IMR-90 (cell line): ENCODE data around the gene RHPN2. TPM values are rescaled to one million over a fixed set of nuclear protein-coding genes. Genes with fewer than 3 reads are reported as not detected.
"Not testable (repeated sequence)": the region's sequence is repeated elsewhere in the genome, so short reads cannot be mapped to it uniquely, and the experiment has no call there.

ENCODE experiments used
- ATAC-seq: fragments of 200-7000 bp; cut with Tn5 transposase; 2 replicates; pipeline ENCODE4 v1.9.1; 2020; ENCODE audit warnings: low read depth, mild to moderate bottlenecking, moderate library complexity
- BruUV-seq: library from RNA; stranded (reverse); fragments of 400-500 nt; replicated peaks from 2 replicates; lab custom pipeline; 2021; lab: Mats Ljungman, UMichigan
- CTCF ChIA-PET: fragments of 300-600 bp; formaldehyde crosslinking; extraction: SDS; loops from one replicate; lab custom pipeline; 2021; ENCODE audit warnings: antibody characterized with exemption; lab: Yijun Ruan, JAX
- POLR2A ChIA-PET: fragments of 300-600 bp; sonication (Branson Sonifier 250); formaldehyde crosslinking; loops from one replicate; lab custom pipeline; 2022; ENCODE audit warnings: antibody characterized with exemption; ENCODE audit not compliant: unreplicated experiment; lab: Charles Lee
- DNase-seq: peaks from one replicate; pipeline ENCODE4 v3.0.0; 2013
- H2AFZ ChIP-seq: replicated peaks from 2 replicates; pipeline ENCODE3; 2013; ENCODE audit warnings: low read length, mild to moderate bottlenecking; ENCODE audit not compliant: poor library complexity
- H2AK5ac ChIP-seq: 2 replicates; pipeline ENCODE4 v1.6.1; 2013; ENCODE audit warnings: low read depth, low read length, inconsistent platforms
- H2AK9ac ChIP-seq: replicated peaks from 2 replicates; pipeline ENCODE3; 2013; ENCODE audit warnings: mild to moderate bottlenecking, low read depth, low read length, moderate library complexity; ENCODE audit not compliant: poor library complexity
- H2BK120ac ChIP-seq: 2 replicates; pipeline ENCODE4 v1.6.1; 2013; ENCODE audit warnings: low read depth, low read length, inconsistent platforms
- H2BK15ac ChIP-seq: 3 replicates; pipeline ENCODE4 v1.6.1; 2013; ENCODE audit warnings: low read depth, low read length, inconsistent platforms
- H2BK20ac ChIP-seq: 2 replicates; pipeline ENCODE4 v1.6.1; 2013; ENCODE audit warnings: low read depth, mild to moderate bottlenecking, inconsistent platforms, low read length, moderate library complexity
- H2BK5ac ChIP-seq: 2 replicates; pipeline ENCODE4 v1.6.1; 2013; ENCODE audit warnings: mild to moderate bottlenecking, low read depth, low read length, inconsistent platforms; ENCODE audit not compliant: poor library complexity, severe bottlenecking
- H3K14ac ChIP-seq: replicated peaks from 2 replicates; pipeline ENCODE4 v1.6.1; 2013; ENCODE audit warnings: low read depth, low read length, inconsistent platforms
- H3K18ac ChIP-seq: 2 replicates; pipeline ENCODE4 v1.6.1; 2013; ENCODE audit warnings: low read depth, low read length, control low read depth
- H3K23ac ChIP-seq: 2 replicates; pipeline ENCODE4 v1.6.1; 2013; ENCODE audit warnings: low read depth, low read length, inconsistent platforms
- H3K27ac ChIP-seq: 2 replicates; pipeline ENCODE4 v1.5.1; 2013; ENCODE audit warnings: mild to moderate bottlenecking, control low read depth, low read length; ENCODE audit not compliant: insufficient read depth
- H3K27me3 ChIP-seq: 2 replicates; pipeline ENCODE4 v1.6.1; 2013; ENCODE audit warnings: low read length; ENCODE audit not compliant: control insufficient read depth, insufficient read depth
- H3K36me3 ChIP-seq: 2 replicates; pipeline ENCODE4 v1.6.1; 2013; ENCODE audit warnings: low read length, mixed read lengths; ENCODE audit not compliant: control insufficient read depth, insufficient read depth
- H3K4ac ChIP-seq: 2 replicates; pipeline ENCODE4 v1.6.1; 2013; ENCODE audit warnings: low read depth, low read length, inconsistent platforms
- H3K4me1 ChIP-seq: 2 replicates; pipeline ENCODE4 v1.6.1; 2013; ENCODE audit warnings: low read length, mixed read lengths; ENCODE audit not compliant: control insufficient read depth, insufficient read depth
- H3K4me2 ChIP-seq: 2 replicates; pipeline ENCODE4 v1.6.1; 2013; ENCODE audit warnings: low read depth, mild to moderate bottlenecking, control low read depth, low read length, moderate library complexity
- H3K4me3 ChIP-seq: 2 replicates; pipeline ENCODE4 v1.5.1; 2013; ENCODE audit warnings: low read depth, mild to moderate bottlenecking, control low read depth, low read length, moderate library complexity; ENCODE audit not compliant: insufficient read depth
- H3K56ac ChIP-seq: 2 replicates; pipeline ENCODE4 v1.6.1; 2013; ENCODE audit warnings: low read length, inconsistent platforms; ENCODE audit not compliant: insufficient read depth; ENCODE audit errors: extremely low read depth
- H3K79me1 ChIP-seq, 2 experiments: 2 replicates each; pipeline ENCODE4 v1.6.1; 2013; ENCODE audit warnings: low read length in 2 of 2, inconsistent platforms in 1 of 2, low read depth in 1 of 2
- H3K9ac ChIP-seq: 2 replicates; pipeline ENCODE4 v1.6.1; 2013; ENCODE audit warnings: low read depth, low read length, control low read depth
- H3K9me1 ChIP-seq: 2 replicates; pipeline ENCODE4 v1.6.1; 2013; ENCODE audit warnings: low read length, inconsistent platforms; ENCODE audit not compliant: insufficient read depth
- H3K9me3 ChIP-seq: 2 replicates; pipeline ENCODE4 v1.6.1; 2013; ENCODE audit warnings: low read length; ENCODE audit not compliant: control insufficient read depth, insufficient read depth
- H4K20me1 ChIP-seq: 2 replicates; pipeline ENCODE4 v1.6.1; 2013; ENCODE audit warnings: low read length, inconsistent platforms; ENCODE audit not compliant: insufficient read depth
- H4K5ac ChIP-seq: 2 replicates; pipeline ENCODE4 v1.6.1; 2013; ENCODE audit warnings: mild to moderate bottlenecking, low read depth, low read length, control low read depth
- H4K8ac ChIP-seq, 2 experiments: 2 replicates each; pipeline ENCODE4 v1.6.1; 2013; ENCODE audit warnings: low read depth in 2 of 2, low read length in 2 of 2, control low read depth in 1 of 2, inconsistent platforms in 1 of 2
- H4K91ac ChIP-seq: 2 replicates; pipeline ENCODE4 v1.6.1; 2013; ENCODE audit warnings: low read depth, low read length, inconsistent platforms; ENCODE audit not compliant: insufficient read depth
- WGBS, 2 experiments: methylation state at CpG; one replicate each; pipeline versions ENCODE4 v1.1.5 to v1.1.7; 2013; ENCODE audit warnings: missing lambda C conversion rate in 2 of 2; ENCODE audit not compliant: insufficient read length in 1 of 2; ENCODE audit errors: extremely low coverage in 2 of 2; 5-methylcytosine and 5-hydroxymethylcytosine counted together
- dilution Hi-C: fragments of 300-500 bp; cut with HindIII; formaldehyde crosslinking; loops from one replicate; pipeline ENCODE4 v1.14.3; 2018; ENCODE audit warnings: low sequenced_read_pairs; ENCODE audit not compliant: unreplicated experiment
- in situ Hi-C: fragments of 300-500 bp; cut with MboI; formaldehyde crosslinking; loops from 3 replicates; pipeline ENCODE4 v1.14.3; 2019; ENCODE audit warnings: low sequenced_read_pairs, inconsistent platforms, mixed read lengths
- intact Hi-C: fragments of 100-400 bp; cut with micrococcal nuclease; formaldehyde crosslinking; loops from 2 replicates; pipeline ENCODE4 v1.10.0; 2022
- polyA plus RNA-seq, 3 experiments: library from polyadenylated mRNA; depleted of rRNA; stranded (reverse); fragments of >200 nt; gene quantifications; 2 replicates each; pipeline ENCODE4 v1.2.3, GENCODE V29; 2012; ENCODE audit warnings: low replicate concordance in 1 of 3
- total RNA-seq: library from RNA; depleted of rRNA; stranded (reverse); fragments of >200 nt; gene quantifications from 2 replicates; pipeline ENCODE4 v1.2.3, GENCODE V29; 2012

The RHPN2 gene
- total and polyA plus RNA-seq, 2 of the 4 experiments (the other 2 are of a cell fraction), result 2.3 to 4.0 TPM

DNA sequence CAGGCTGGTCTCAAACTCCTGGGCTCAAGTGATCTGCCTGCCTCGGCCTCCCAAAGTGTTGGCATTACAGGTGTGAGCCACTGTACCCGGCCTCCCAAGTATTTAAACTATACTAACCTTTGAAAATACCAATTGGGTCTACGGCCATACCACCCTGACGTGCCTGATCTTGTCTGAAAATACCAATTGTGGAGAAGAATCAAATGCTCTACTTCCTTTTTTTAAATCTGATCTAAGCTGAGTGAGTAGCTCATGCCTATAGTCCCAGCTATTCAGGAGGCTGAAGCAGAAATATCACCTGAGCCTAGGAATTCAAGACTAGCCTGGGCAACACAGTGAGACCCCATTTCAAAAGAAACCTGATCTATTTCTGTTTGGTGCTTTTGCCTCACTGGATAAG, 53.8 kb downstream of the RHPN2 start:
- in situ Hi-C loops, H3K4me3 ChIP-seq, H4K8ac ChIP-seq, BruUV-seq, POLR2A ChIA-PET, H3K14ac ChIP-seq, ATAC-seq, H2AFZ ChIP-seq, H3K79me1 ChIP-seq, H4K5ac ChIP-seq, intact Hi-C loops, H4K20me1 ChIP-seq, H2AK9ac ChIP-seq, H2BK15ac ChIP-seq, H2AK5ac ChIP-seq, DNase-seq, H3K56ac ChIP-seq, H4K91ac ChIP-seq, CTCF ChIA-PET, H2BK5ac ChIP-seq, dilution Hi-C loops, H3K9me3 ChIP-seq, H3K27ac ChIP-seq, H2BK20ac ChIP-seq, H3K23ac ChIP-seq, H3K27me3 ChIP-seq, H3K36me3 ChIP-seq, H3K9me1 ChIP-seq, H3K18ac ChIP-seq, H3K4me1 ChIP-seq, H3K9ac ChIP-seq, H3K4ac ChIP-seq, H2BK120ac ChIP-seq, H3K4me2 ChIP-seq: not testable (repeated sequence)
- no CpG with 5 or more reads among the region's 4 CpGs for WGBS, 2 experiments
